H1 (cell line): ENCODE data around the gene STEAP1B.

Experiments used
- JUND ChIP-seq: IDR thresholded peaks from 2 replicates; pipeline ENCODE4 v1.6.1; 2011; ENCODE audit warnings: mild to moderate bottlenecking, improper control_type of control experiment, low read length
- SRF ChIP-seq: IDR thresholded peaks from 2 replicates; pipeline ENCODE4 v1.6.1; 2011; ENCODE audit warnings: mild to moderate bottlenecking, low read depth, low read length, moderate library complexity
- TF ChIP-seq, protein P1 (sequence below): IDR thresholded peaks from 2 replicates; pipeline ENCODE4 v1.6.1; 2011; ENCODE audit warnings: low read depth, mild to moderate bottlenecking, low read length; ENCODE audit not compliant: insufficient read depth

DNA sequence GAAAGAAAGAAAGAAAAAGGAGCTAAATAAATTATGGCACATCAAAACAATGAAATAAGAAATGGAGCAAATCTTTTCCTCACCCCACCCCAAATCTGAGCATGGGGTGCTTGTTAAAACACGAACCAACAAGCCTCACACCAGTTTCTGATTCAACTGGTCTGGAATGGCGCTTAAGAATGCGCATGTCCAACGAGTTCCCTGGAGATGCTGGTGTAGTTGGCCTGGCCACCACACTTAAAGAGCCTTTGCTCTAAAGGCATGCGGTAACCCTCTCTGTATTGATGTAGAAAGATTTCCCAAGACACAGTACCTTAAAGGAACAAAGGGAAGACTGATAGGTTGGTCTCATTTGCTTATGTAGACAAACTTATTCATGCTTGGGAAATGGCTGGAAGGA is 49.1 kb upstream of the STEAP1B start:
- TF ChIP-seq SRF (no peak), JUND (no peak)
- TF ChIP-seq, protein P1, sequence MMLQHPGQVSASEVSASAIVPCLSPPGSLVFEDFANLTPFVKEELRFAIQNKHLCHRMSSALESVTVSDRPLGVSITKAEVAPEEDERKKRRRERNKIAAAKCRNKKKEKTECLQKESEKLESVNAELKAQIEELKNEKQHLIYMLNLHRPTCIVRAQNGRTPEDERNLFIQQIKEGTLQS, result no peak
